K562 (cell line): ENCODE measurements around the gene PRKACB. TPM values are rescaled to one million over a fixed set of nuclear protein-coding genes. Genes with fewer than 3 reads are reported as not detected.

ENCODE experiments used
- ATAC-seq: fragments of 200-7000 bp; cut with Tn5 transposase; 3 replicates; pipeline ENCODE4 v1.9.1; 2020; ENCODE audit warnings: moderate library complexity
- BruUV-seq: library from RNA; stranded (reverse); fragments of 400-500 nt; replicated peaks from 2 replicates; lab custom pipeline; 2021; lab: Mats Ljungman, UMichigan
- CTCF ChIA-PET: fragments of 300-600 bp; formaldehyde crosslinking; extraction: SDS; loops from one replicate; lab custom pipeline; 2021; ENCODE audit warnings: low intra/inter-chr PET ratio; lab: Yijun Ruan, JAX
- POLR2A ChIA-PET: fragments of 300-600, 350-650 bp; sonication (Branson Sonifier 250); formaldehyde crosslinking; extraction: SDS; loops from one replicate; lab custom pipeline; 2021; ENCODE audit warnings: antibody characterized with exemption, inconsistent platforms; lab: Yijun Ruan, JAX
- DNase-seq, 4 experiments: peaks; one replicate each; pipeline versions ENCODE4 v3.0.0 to v3.0.0-alpha.2; 2011 to 2018; ENCODE audit warnings: low spot score in 3 of 4, mixed read lengths in 3 of 4; ENCODE audit errors: extremely low read depth in 1 of 4
- FAIRE-seq: peaks from 2 replicates; lab custom pipeline; 2011; peaks lifted over from hg19 to GRCh38; lab: Jason Lieb, UNC
- H2AFZ ChIP-seq: 2 replicates; pipeline ENCODE4 v1.6.0; 2011; ENCODE audit warnings: low read depth, low read length, control low read depth, inconsistent platforms
- H3K27ac ChIP-seq: fragments of 200-600 bp; 3 replicates; pipeline ENCODE4 v1.8.0; 2011; ENCODE audit warnings: low read depth, mild to moderate bottlenecking, control low read depth, inconsistent platforms, low read length, moderate library complexity, mixed read lengths; ENCODE audit errors: extremely low read depth
- H3K27me3 ChIP-seq, 2 experiments: fragments of 300-600 bp in 1 of 2; 2 replicates in 1 of 2; 3 replicates in 1 of 2; pipeline versions ENCODE4 v1.6.0 to v1.8.0; 2011; ENCODE audit warnings: inconsistent platforms in 2 of 2, low read length in 2 of 2, mild to moderate bottlenecking in 1 of 2, mixed read lengths in 1 of 2, moderate library complexity in 1 of 2; ENCODE audit not compliant: control insufficient read depth in 2 of 2, insufficient read depth in 2 of 2
- H3K36me3 ChIP-seq: fragments of 300-600 bp; 3 replicates; pipeline ENCODE4 v1.8.0; 2011; ENCODE audit warnings: mild to moderate bottlenecking, low read length, inconsistent platforms; ENCODE audit not compliant: control insufficient read depth, insufficient read depth
- H3K4me1 ChIP-seq, 2 experiments: fragments of 200-600 bp in 1 of 2; replicated peaks in 1 of 2; 2 replicates in 1 of 2; 3 replicates in 1 of 2; pipeline versions ENCODE4 v1.5.1 to v1.8.0; 2011; ENCODE audit warnings: inconsistent platforms in 2 of 2, low read length in 2 of 2, mild to moderate bottlenecking in 1 of 2, mixed read lengths in 1 of 2, moderate library complexity in 1 of 2; ENCODE audit not compliant: control insufficient read depth in 2 of 2, insufficient read depth in 2 of 2
- H3K4me2 ChIP-seq: 2 replicates; pipeline ENCODE4 v1.6.1; 2011; ENCODE audit warnings: low read length, control low read depth, inconsistent platforms, mixed read lengths; ENCODE audit not compliant: insufficient read depth
- H3K4me3 ChIP-seq: fragments of 200-600 bp; sonication (generic), shearing (Covaris generic); 2 replicates; pipeline ENCODE4 v1.5.1; 2016; ENCODE audit warnings: control low read depth, inconsistent platforms
- H3K79me2 ChIP-seq: fragments of 200-600 bp; 3 replicates; pipeline ENCODE4 v1.8.0; 2011; ENCODE audit warnings: low read length, inconsistent platforms; ENCODE audit not compliant: control insufficient read depth, insufficient read depth
- H3K9ac ChIP-seq, 2 experiments: 2 replicates each; pipeline versions ENCODE4 v1.6.0 to v1.6.1; 2011; ENCODE audit warnings: low read depth in 2 of 2, low read length in 2 of 2, control low read depth in 1 of 2, inconsistent platforms in 1 of 2, mild to moderate bottlenecking in 1 of 2, mixed read lengths in 1 of 2; ENCODE audit not compliant: insufficient read depth in 1 of 2
- H3K9me1 ChIP-seq: one replicate; pipeline ENCODE4 v1.6.0; 2011; ENCODE audit warnings: inconsistent platforms, mild to moderate bottlenecking, low read length, moderate library complexity; ENCODE audit not compliant: control insufficient read depth, insufficient read depth
- H3K9me3 ChIP-seq: replicated peaks from 2 replicates; pipeline ENCODE4 v1.5.1; 2011; ENCODE audit warnings: low read depth, low read length, inconsistent platforms; ENCODE audit not compliant: control insufficient read depth, insufficient read depth
- H4K20me1 ChIP-seq: replicated peaks from 2 replicates; pipeline ENCODE4 v1.6.1; 2011; ENCODE audit warnings: low read length, inconsistent platforms, mixed read lengths; ENCODE audit not compliant: control insufficient read depth, insufficient read depth
- AFF4 ChIP-seq: sonication (generic); formaldehyde crosslinking; IDR thresholded peaks from 2 replicates; pipeline ENCODE4 v1.8.0; 2023; ENCODE audit warnings: mild to moderate bottlenecking, missing genetic modification reagents
- GATAD2B ChIP-seq: fragments of 450-650 bp; IDR thresholded peaks from 2 replicates; pipeline ENCODE4 v1.6.1; 2017; ENCODE audit warnings: mild to moderate bottlenecking, borderline replicate concordance
- MBD1 ChIP-seq: fragments of 250-450 bp; sonication (Bioruptor Pico); IDR thresholded peaks from 2 replicates; pipeline ENCODE4 v1.8.0; 2022; ENCODE audit warnings: inconsistent platforms
- POLR3A ChIP-seq: IDR thresholded peaks from 2 replicates; pipeline ENCODE4 v1.6.1; 2011; ENCODE audit warnings: borderline replicate concordance, mild to moderate bottlenecking, moderate library complexity; ENCODE audit not compliant: insufficient read length, insufficient read depth; ENCODE audit errors: extremely low read depth
- RBM25 ChIP-seq: fragments of 200-400 bp; formaldehyde crosslinking; IDR thresholded peaks from 2 replicates; pipeline ENCODE4 v1.6.1; 2018; ENCODE audit warnings: low read length, low read depth, moderate library complexity; ENCODE audit not compliant: severe bottlenecking
- SIN3B ChIP-seq: fragments of 450-650 bp; IDR thresholded peaks from 2 replicates; pipeline ENCODE4 v1.6.1; 2017; ENCODE audit warnings: low read depth, mild to moderate bottlenecking, moderate library complexity
- STAG1 ChIP-seq: sonication (generic); formaldehyde crosslinking; IDR thresholded peaks from 2 replicates; pipeline ENCODE4 v1.5.0; 2020; ENCODE audit warnings: missing genetic modification reagents, borderline replicate concordance
- TAL1 ChIP-seq: fragments of 450-650 bp; IDR thresholded peaks from 2 replicates; pipeline ENCODE4 v1.6.1; 2016; ENCODE audit warnings: mild to moderate bottlenecking
- ZNF143 ChIP-seq: sonication (generic); formaldehyde crosslinking; IDR thresholded peaks from 2 replicates; pipeline ENCODE4 v1.9.0; 2022; ENCODE audit warnings: mild to moderate bottlenecking, missing genetic modification reagents
- in situ Hi-C: fragments of 300-500 bp; cut with MboI; formaldehyde crosslinking; loops from 4 replicates; pipeline ENCODE4 v1.15.0; 2018; ENCODE audit warnings: inconsistent platforms, mixed read lengths
- intact Hi-C: fragments of 100-400 bp; cut with micrococcal nuclease; formaldehyde crosslinking; loops from 2 replicates; pipeline ENCODE4 v1.14.2; 2022
- polyA plus RNA-seq, 8 experiments: library from polyadenylated mRNA; depleted of rRNA in 4 of 8; stranded (reverse) in 5 of 8; unstranded in 3 of 8; fragments of >200 nt; fragmentation: Nextera tagmentation in 2 of 8; fragmentation: Illumina TruSeq in 1 of 8; extraction: Ambion mirVana in 2 of 8; extraction: Trizol in 1 of 8; gene quantifications; 2 replicates each; pipeline versions ENCODE4 v1.2.1 to v1.2.3, GENCODE V29; 2011 to 2014; ENCODE audit warnings: inconsistent platforms in 1 of 8, missing spikeins in 1 of 8
- total RNA-seq, 7 experiments: library from RNA; depleted of rRNA in 6 of 7; stranded (reverse); fragments of >200 nt in 6 of 7; fragmentation: Illumina TruSeq in 2 of 7; extraction: Trizol in 2 of 7; gene quantifications; 2 replicates each; pipeline versions ENCODE4 v1.2.1 to v1.2.3, GENCODE V29; 2011 to 2021; ENCODE audit warnings: low replicate concordance in 1 of 7
- TF ChIP-seq, protein P1 (sequence below): fragments of 250-450 bp; sonication (Bioruptor Pico); IDR thresholded peaks from 2 replicates; pipeline ENCODE4 v1.9.0; 2021; ENCODE audit warnings: mild to moderate bottlenecking, inconsistent platforms

PRKACB gene
- total and polyA plus RNA-seq, 9 of the 15 experiments (the other 6 are each of a cell fraction or from before 2014, with no cell fraction given), result 1.1 to 5.2 (median 2.8) TPM

- Histone ChIP-seq H3K4me2 (no peak overlapping the region), H3K27ac (no peak overlapping the region), H3K9me3 (no peaks in the 10 kb centered on the region), H2AFZ (no peak overlapping the region), H3K9me1 (no peaks in the 10 kb centered on the region), H3K4me3 (no peak overlapping the region), H3K4me1 (no peaks in the 10 kb centered on the region), H3K9ac (no peak overlapping the region), H3K79me2 (no peaks in the 10 kb centered on the region), H3K27me3 (no peaks in the 10 kb centered on the region), H3K36me3 (no peaks in the 10 kb centered on the region), H4K20me1 (no peaks in the 10 kb centered on the region)
- intact Hi-C loops (no loop called here), in situ Hi-C loops (no loop called here)
- TF ChIP-seq MBD1 (CRISPR knock-in tag) (no peak), POLR3A (no peak), RBM25 (no peak), GATAD2B (no peak), ZNF143 (CRISPR knock-in tag) (no peak), AFF4 (CRISPR knock-in tag) (no peak), STAG1 (no peak), TAL1 (no peak), SIN3B (no peak)
- TF ChIP-seq, protein P1, sequence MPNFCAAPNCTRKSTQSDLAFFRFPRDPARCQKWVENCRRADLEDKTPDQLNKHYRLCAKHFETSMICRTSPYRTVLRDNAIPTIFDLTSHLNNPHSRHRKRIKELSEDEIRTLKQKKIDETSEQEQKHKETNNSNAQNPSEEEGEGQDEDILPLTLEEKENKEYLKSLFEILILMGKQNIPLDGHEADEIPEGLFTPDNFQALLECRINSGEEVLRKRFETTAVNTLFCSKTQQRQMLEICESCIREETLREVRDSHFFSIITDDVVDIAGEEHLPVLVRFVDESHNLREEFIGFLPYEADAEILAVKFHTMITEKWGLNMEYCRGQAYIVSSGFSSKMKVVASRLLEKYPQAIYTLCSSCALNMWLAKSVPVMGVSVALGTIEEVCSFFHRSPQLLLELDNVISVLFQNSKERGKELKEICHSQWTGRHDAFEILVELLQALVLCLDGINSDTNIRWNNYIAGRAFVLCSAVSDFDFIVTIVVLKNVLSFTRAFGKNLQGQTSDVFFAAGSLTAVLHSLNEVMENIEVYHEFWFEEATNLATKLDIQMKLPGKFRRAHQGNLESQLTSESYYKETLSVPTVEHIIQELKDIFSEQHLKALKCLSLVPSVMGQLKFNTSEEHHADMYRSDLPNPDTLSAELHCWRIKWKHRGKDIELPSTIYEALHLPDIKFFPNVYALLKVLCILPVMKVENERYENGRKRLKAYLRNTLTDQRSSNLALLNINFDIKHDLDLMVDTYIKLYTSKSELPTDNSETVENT (CRISPR knock-in tag), result no peak
- DNase-seq (no peak), FAIRE-seq (no peak), ATAC-seq (no peak)
- CTCF ChIA-PET, result no interaction called here
- no TSS peak for BruUV-seq
- POLR2A ChIA-PET, result no interaction called here
These were observed 73.2 kb downstream of the PRKACB start for GRCh38 chr1:84217239-84217638.
